Measurements from ENCODE around the gene CSNK2A3. TPM values are rescaled to one million over a fixed set of nuclear protein-coding genes. Genes with fewer than 3 reads are reported as not detected.
A peak's percentile ranks its signal among the peaks of the same experiment; 100 is the strongest.

CSNK2A3 gene
- total RNA-seq, 1 donor: 3.9 TPM

GRCh38 chr11:11395126-11395525 is 42.1 kb upstream of the CSNK2A3 start:
- no peak overlapping the region for H3K4me3 ChIP-seq (ENCODE audit: low read depth, low read length)
- TF ChIP-seq CTCF (IDR thresholded peaks at IDR 0.05; ENCODE audit: insufficient read depth, low read depth, low read length): no peak
- no peak for DNase-seq (ENCODE audit: low read depth)

GRCh38 chr11:11394241-11394640 is 41.2 kb upstream of the CSNK2A3 start:
- no peak for TF ChIP-seq CTCF (IDR thresholded peaks at IDR 0.05; ENCODE audit: insufficient read depth, low read depth, low read length)
- no peak overlapping the region for H3K4me3 ChIP-seq (ENCODE audit: low read depth, low read length)
- DNase-seq (ENCODE audit: low read depth): no peak

- TF ChIP-seq CTCF (IDR thresholded peaks at IDR 0.05; ENCODE audit: insufficient read depth, low read depth, low read length): no peak
- DNase-seq (ENCODE audit: low read depth): peak; percentile 81
- no peak overlapping the region for H3K4me3 ChIP-seq (ENCODE audit: low read depth, low read length)
Observed at GRCh38 chr11:11391796-11392463, 38.9 kb upstream of the CSNK2A3 start.

- no peak overlapping the region for H3K4me3 ChIP-seq (ENCODE audit: low read depth, low read length)
- no peak for DNase-seq (ENCODE audit: low read depth)
- no peak for TF ChIP-seq CTCF (IDR thresholded peaks at IDR 0.05; ENCODE audit: insufficient read depth, low read depth, low read length)
Observed at GRCh38 chr11:11391169-11391568, 38.1 kb upstream of the CSNK2A3 start.

GRCh38 chr11:11390068-11390771 is 37.2 kb upstream of the CSNK2A3 start:
- no peak overlapping the region for H3K4me3 ChIP-seq (ENCODE audit: low read depth, low read length)
- TF ChIP-seq CTCF (IDR thresholded peaks at IDR 0.05; ENCODE audit: insufficient read depth, low read depth, low read length): no peak
- DNase-seq (ENCODE audit: low read depth): no peak

- no peak for DNase-seq (ENCODE audit: low read depth)
- TF ChIP-seq CTCF (IDR thresholded peaks at IDR 0.05; ENCODE audit: insufficient read depth, low read depth, low read length): no peak
Observed at GRCh38 chr11:11389238-11389637, 36.2 kb upstream of the CSNK2A3 start.

More at GRCh38 chr11:11389238-11389637, 36.2 kb upstream of the CSNK2A3 start:
- H3K4me3 ChIP-seq (ENCODE audit: low read depth, low read length): no peak overlapping the region

All from fibroblast of villous mesenchyme (primary cell).